Mammary microvascular endothelial cell (primary cell): ENCODE data around the gene NDUFS6. TPM values are rescaled to one million over a fixed set of nuclear protein-coding genes. Genes with fewer than 3 reads are reported as not detected.

Experiments
- total RNA-seq: library from RNA; depleted of rRNA; stranded (reverse); fragments of >200 nt; gene quantifications from 2 replicates; pipeline ENCODE4 v1.2.3, GENCODE V29; 2015

The NDUFS6 gene
- total RNA-seq = 70.3 and 88.9 TPM in 2 replicates

GRCh38 chr5:1801222-1801966 lies at the start of gene NDUFS6:
NDUFS6 (plus strand) TSS chr5:1801407; CDS start chr5:1801418, 11 bp downstream.

GRCh38 chr5:1799602-1800471 lies 1.4 kb upstream of the NDUFS6 start, which contains the start of gene MRPL36:
MRPL36 (minus strand) TSS chr5:1799837; CDS start chr5:1798935, 902 bp downstream.

Other genes with a start within 250 kb of the NDUFS6 start
- gene MRPL36, start 1.6 kb upstream of the NDUFS6 start, total RNA-seq = 54.1 and 55.1 TPM in 2 replicates
- not detected in 2 replicates for gene IRX4, start 81.5 kb downstream of the NDUFS6 start, total RNA-seq